ENCODE measurements around the gene RBPJ. TPM values are rescaled to one million over a fixed set of nuclear protein-coding genes. Genes with fewer than 3 reads are reported as not detected.
"Not testable (repeated sequence)": the region's sequence is repeated elsewhere in the genome, so short reads cannot be mapped to it uniquely, and the experiment has no call there.

RBPJ gene
- total RNA-seq, 1 donor: 156 TPM

DNA sequence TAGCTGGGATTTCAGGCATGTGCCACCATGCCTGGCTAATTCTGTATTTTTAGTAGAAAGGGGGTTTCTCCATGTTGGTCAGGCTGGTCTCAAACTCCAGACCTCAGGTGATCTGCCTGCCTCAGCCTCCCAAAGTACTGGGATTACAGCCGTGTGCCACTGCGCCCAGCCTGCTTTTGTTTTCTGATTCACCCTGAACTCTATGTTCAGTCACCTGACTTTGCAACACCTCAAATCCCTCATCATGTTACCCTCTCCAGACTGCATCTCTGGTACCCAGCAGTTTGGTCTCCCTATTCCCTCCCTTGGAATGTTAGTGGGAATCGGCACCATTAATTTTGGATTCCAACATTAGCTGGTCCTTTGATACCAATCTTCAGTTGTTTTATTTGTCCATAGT is 81.2 kb downstream of the RBPJ start:
- not testable (repeated sequence) for H3K27me3 ChIP-seq (ENCODE audit: insufficient read depth, low read length); H3K4me1 ChIP-seq (ENCODE audit: insufficient read depth, low read length); H3K4me3 ChIP-seq (ENCODE audit: low read length)
- H3K9me3 ChIP-seq (ENCODE audit: low read depth, low read length): peaks cover 22% of the 10 kb centered on the region

DNA sequence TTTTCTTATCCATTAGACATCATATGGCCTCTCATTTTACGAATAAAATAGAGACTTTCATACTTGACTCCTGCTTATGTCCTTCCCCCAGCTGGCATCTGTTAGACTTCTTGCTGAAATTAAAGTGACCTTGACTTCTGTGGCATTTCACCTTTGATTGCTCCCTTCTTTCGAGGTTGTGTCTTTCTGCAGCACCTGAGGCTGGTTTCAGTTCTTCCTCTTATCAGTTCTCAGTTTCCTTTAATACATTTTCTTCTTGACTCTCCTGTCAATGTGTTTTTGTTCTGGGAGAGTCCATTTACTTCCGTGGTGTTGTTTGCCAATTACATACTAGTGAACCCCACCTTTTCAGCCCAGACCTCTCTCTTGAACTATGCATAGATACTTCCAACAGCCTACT is 81.6 kb downstream of the RBPJ start:
- Histone ChIP-seq H3K4me1 (ENCODE audit: insufficient read depth, low read length) (peaks cover 1% of the 10 kb centered on the region), H3K9me3 (ENCODE audit: low read depth, low read length) (peaks cover 23% of the 10 kb centered on the region), H3K27me3 (ENCODE audit: insufficient read depth, low read length) (no peaks in the 10 kb centered on the region), H3K4me3 (ENCODE audit: low read length) (no peak overlapping the region)

DNA sequence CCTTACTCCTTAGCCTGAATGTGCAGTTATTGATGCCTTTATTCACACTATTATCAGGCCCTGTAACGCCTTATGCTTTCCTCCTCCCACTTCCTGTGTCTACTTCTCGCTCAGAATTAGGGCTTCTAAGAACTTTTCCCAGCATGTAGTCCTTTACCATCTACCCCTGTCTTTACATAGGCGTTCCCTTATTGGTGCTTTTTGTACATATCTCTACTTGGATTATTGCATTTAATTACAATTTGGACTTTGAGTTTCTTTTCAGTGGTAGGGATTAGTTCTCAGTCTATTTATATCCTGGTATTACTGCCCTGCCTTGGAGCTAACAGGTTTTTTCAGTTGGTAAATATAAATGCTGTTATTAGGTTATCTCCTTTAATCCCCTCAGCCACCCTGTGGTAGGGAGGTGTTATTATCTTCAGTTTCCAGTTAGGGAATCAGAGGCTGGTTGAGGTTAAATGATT is 84.0 kb downstream of the RBPJ start:
- Histone ChIP-seq H3K4me3 (ENCODE audit: low read length) (no peak overlapping the region), H3K9me3 (ENCODE audit: low read depth, low read length) (peaks cover 23% of the 10 kb centered on the region), H3K4me1 (ENCODE audit: insufficient read depth, low read length) (peaks cover 7% of the 10 kb centered on the region), H3K27me3 (ENCODE audit: insufficient read depth, low read length) (no peaks in the 10 kb centered on the region)

DNA sequence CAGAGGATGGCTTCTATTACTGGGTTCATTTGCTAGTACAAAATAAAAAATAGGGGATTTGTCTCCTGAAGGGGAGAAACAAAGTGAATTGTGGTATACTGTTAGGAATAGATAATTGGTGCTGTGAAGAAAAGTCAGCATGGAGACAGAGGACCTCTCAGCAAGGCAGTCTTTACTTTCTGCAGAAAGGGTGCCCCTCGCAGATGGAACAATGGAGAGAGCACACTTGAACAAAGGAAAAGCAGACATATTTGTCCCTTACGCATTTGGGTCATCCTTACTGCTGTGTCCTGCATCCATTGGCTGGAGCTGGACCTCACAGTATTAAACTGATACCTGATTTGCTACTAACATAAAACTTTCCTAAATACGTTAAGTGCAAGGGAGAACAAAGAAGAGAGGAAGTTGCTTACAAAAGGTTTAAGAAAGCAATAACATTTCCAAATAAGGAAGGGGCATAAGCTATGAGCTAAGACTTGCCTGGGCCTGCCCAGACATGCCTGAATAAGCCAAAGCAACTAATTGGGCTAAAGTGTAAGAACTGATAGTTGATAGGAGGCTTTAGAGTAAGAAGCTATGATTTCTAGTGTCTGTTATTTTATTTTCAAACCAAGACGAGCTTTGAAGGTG is 85.6 kb downstream of the RBPJ start:
- no peaks in the 10 kb centered on the region for H3K27me3 ChIP-seq (ENCODE audit: insufficient read depth, low read length)
- no peak overlapping the region for H3K4me3 ChIP-seq (ENCODE audit: low read length)
- peaks cover 7% of the 10 kb centered on the region for H3K4me1 ChIP-seq (ENCODE audit: insufficient read depth, low read length)
- H3K9me3 ChIP-seq (ENCODE audit: low read depth, low read length): peaks cover 23% of the 10 kb centered on the region

DNA sequence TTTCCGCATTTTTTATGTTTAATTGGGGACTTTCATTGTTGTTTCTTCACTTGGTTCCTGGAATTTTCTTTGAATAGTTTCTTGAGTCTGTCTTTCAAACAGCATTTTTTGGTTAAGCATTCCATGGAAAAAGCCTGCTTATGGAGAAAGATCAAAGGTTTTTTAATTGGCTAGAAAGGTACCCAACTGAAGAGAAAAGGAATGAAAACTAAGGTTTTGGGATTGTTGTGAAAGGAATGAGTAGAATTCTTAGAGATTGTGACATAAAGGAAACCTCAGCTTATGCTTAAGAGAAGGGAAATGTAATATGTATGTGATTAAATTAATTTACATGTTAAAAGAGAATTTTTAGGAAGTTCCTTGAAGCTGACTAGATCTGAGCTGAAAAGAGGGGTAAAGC is 86.7 kb downstream of the RBPJ start:
- H3K4me3 ChIP-seq (ENCODE audit: low read length): no peak overlapping the region
- peaks cover 7% of the 10 kb centered on the region for H3K4me1 ChIP-seq (ENCODE audit: insufficient read depth, low read length)
- no peaks in the 10 kb centered on the region for H3K27me3 ChIP-seq (ENCODE audit: insufficient read depth, low read length)
- H3K9me3 ChIP-seq (ENCODE audit: low read depth, low read length): peaks cover 23% of the 10 kb centered on the region

GRCh38 chr4:26410385-26411293 is 89.8 kb downstream of the RBPJ start:
- peaks cover 7% of the 10 kb centered on the region for H3K4me1 ChIP-seq (ENCODE audit: insufficient read depth, low read length)
- H3K9me3 ChIP-seq (ENCODE audit: low read depth, low read length): peaks cover 14% of the 10 kb centered on the region
- H3K27me3 ChIP-seq (ENCODE audit: insufficient read depth, low read length): no peaks in the 10 kb centered on the region
- H3K4me3 ChIP-seq (ENCODE audit: low read length): no peak overlapping the region

DNA sequence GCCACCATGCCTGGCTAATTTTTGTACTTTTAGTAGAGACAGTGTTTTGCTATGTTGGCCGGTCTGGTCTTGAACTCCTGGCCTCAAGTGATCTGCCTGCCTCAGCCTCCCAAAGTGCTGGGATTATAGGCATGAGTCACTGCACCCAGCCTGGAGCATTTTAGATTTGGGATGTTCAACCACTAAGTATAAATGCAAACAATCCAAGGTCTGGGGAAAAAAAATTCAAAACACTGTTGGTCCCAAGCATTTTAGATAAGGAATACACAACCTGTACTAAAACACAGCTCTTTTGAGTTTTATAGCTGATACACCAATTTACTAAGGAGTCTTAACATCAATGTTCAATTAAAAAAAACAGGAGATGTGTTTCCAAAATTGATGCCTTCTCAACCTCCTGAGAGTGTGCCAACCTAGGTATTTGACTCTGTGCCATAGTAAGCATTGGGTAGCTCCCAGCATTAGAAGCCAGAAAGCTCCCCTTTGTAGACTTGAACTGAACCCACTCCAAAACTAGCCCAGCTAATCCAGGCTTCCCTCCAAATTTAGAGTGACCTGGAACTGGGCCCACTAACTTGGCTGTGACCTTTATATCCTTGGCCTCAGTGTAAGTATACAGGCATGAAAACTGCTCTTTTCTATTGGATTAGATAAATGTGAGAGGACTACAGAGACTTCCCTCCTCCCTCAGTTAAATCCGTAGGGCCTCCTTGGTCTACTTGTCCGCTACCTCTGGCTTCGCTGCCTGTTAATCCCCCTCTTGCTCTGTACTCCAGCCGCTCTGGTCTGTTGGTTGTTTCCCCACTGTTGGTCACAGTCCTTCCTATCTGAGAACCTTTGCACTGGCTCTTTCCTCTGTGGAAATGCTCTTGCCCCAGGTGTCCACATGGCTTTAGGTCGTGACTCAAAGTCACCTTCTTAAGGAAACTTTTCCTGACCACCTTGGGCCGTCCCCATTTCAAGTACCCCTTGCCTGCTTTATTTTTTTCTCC is 91.9 kb downstream of the RBPJ start:
- Histone ChIP-seq H3K9me3 (ENCODE audit: low read depth, low read length) (no peaks in the 10 kb centered on the region), H3K4me1 (ENCODE audit: insufficient read depth, low read length) (peaks cover 4% of the 10 kb centered on the region), H3K4me3 (ENCODE audit: low read length) (no peak overlapping the region), H3K27me3 (ENCODE audit: insufficient read depth, low read length) (no peaks in the 10 kb centered on the region)

DNA sequence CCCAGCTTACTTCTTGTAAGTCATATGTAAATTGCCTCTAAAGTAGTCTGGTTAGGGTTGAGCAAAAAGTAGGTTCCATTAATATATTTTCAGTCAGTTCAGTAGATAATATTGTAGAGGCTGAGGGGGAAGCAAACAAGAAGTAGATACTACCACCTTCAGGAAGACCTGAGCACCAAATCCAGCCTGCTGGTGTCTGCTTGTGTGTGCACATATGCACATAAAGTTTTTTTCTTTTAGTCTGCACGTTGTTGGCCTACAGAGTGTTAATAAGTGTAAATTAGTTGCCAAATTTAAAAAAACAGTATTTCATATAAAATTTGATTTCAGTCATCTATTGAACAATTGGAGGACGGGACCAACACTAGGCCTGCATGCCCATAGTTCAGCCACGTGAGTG is 92.8 kb downstream of the RBPJ start:
- Histone ChIP-seq H3K4me3 (ENCODE audit: low read length) (no peak overlapping the region), H3K9me3 (ENCODE audit: low read depth, low read length) (no peaks in the 10 kb centered on the region)

GRCh38 chr4:26418107-26418506 is 97.3 kb downstream of the RBPJ start:
- H3K4me3 ChIP-seq (ENCODE audit: low read length): no peak overlapping the region
- no peaks in the 10 kb centered on the region for H3K9me3 ChIP-seq (ENCODE audit: low read depth, low read length)
- H3K27me3 ChIP-seq (ENCODE audit: insufficient read depth, low read length): no peaks in the 10 kb centered on the region
- H3K4me1 ChIP-seq (ENCODE audit: insufficient read depth, low read length): no peaks in the 10 kb centered on the region

More for the DNA sequence above, 92.8 kb downstream of the RBPJ start:
- Histone ChIP-seq H3K4me1 (ENCODE audit: insufficient read depth, low read length) (no peaks in the 10 kb centered on the region), H3K27me3 (ENCODE audit: insufficient read depth, low read length) (no peaks in the 10 kb centered on the region)

- H3K9me3 ChIP-seq (ENCODE audit: low read depth, low read length): no peaks in the 10 kb centered on the region
- H3K4me1 ChIP-seq (ENCODE audit: insufficient read depth, low read length): no peaks in the 10 kb centered on the region
- H3K4me3 ChIP-seq (ENCODE audit: low read length): no peak overlapping the region
- no peaks in the 10 kb centered on the region for H3K27me3 ChIP-seq (ENCODE audit: insufficient read depth, low read length)
Measured at GRCh38 chr4:26418850-26419249, 98.0 kb downstream of the RBPJ start.

DNA sequence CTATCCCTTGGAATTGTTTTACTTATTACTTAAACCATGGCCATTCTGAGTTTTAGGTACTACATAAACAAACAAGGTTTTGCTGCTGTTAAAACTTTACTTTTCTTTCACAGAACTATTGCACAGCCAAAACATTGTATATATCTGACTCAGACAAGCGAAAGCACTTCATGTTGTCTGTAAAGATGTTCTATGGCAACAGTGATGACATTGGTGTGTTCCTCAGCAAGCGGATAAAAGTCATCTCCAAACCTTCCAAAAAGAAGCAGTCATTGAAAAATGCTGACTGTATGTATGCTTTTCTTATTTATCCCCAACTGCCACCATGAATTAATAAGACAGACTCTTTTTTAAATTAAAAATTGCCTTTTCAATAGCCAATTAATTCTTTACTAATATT is 99.6 kb downstream of the RBPJ start:
- no peaks in the 10 kb centered on the region for H3K9me3 ChIP-seq (ENCODE audit: low read depth, low read length)
- no peaks in the 10 kb centered on the region for H3K27me3 ChIP-seq (ENCODE audit: insufficient read depth, low read length)
- H3K4me3 ChIP-seq (ENCODE audit: low read length): no peak overlapping the region
- no peaks in the 10 kb centered on the region for H3K4me1 ChIP-seq (ENCODE audit: insufficient read depth, low read length)

DNA sequence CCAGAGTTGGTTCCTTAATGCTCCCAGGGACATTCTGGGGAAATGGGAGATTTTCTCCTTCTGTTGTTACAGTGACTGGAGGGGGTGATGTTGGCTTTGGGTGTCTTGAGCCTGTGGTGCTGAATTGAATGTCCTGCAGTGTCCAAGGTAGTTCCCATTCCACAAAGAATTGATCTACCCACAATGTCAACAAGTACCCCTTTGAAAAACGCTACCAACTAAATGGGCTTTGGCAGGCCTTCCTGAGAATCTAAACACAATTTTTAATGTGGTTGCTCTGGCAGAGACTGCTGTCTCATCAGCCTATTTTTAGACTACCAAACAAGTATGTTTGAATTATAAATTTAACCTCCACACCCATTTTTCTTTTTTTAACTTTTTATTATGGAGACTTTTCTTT is 100.1 kb downstream of the RBPJ start:
- H3K27me3 ChIP-seq (ENCODE audit: insufficient read depth, low read length): no peaks in the 10 kb centered on the region
- no peak overlapping the region for H3K4me3 ChIP-seq (ENCODE audit: low read length)
- no peaks in the 10 kb centered on the region for H3K4me1 ChIP-seq (ENCODE audit: insufficient read depth, low read length)
- no peaks in the 10 kb centered on the region for H3K9me3 ChIP-seq (ENCODE audit: low read depth, low read length)

DNA sequence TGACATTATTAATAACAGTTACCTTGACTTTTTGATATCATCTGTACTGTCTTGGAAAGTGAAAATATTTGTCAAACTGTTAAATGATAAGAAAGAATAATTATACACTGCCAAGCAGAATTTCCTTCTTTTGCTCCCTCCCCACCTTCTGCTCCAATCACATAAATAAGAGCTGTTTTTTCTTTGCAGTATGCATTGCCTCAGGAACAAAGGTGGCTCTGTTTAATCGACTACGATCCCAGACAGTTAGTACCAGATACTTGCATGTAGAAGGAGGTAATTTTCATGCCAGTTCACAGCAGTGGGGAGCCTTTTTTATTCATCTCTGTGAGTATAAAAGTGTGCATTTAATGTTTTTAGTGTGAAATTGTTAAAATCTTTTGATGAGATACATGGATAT is 103.3 kb downstream of the RBPJ start:
- H3K4me3 ChIP-seq (ENCODE audit: low read length): no peak overlapping the region
- H3K27me3 ChIP-seq (ENCODE audit: insufficient read depth, low read length): no peaks in the 10 kb centered on the region
- H3K4me1 ChIP-seq (ENCODE audit: insufficient read depth, low read length): no peaks in the 10 kb centered on the region
- H3K9me3 ChIP-seq (ENCODE audit: low read depth, low read length): no peaks in the 10 kb centered on the region

DNA sequence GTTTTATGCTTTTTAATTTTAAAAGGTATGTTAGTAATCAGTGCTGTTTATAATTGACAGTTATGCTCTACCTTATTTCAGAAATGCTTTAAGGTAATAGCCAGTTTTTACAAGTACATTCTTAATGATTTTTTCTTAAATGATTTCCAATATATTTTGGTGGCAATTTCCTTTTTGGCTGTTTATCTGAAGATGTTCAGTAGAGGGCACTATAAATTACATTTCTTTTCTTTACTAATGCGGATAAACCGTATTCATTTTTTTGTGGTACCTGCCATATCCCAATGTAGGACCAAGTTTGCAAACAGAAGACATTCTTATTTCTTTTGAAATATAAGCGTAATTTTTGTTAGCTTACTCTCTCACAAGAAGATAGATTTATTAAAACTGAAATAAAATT is 104.0 kb downstream of the RBPJ start:
- no peaks in the 10 kb centered on the region for H3K4me1 ChIP-seq (ENCODE audit: insufficient read depth, low read length)
- H3K9me3 ChIP-seq (ENCODE audit: low read depth, low read length): no peaks in the 10 kb centered on the region
- no peak overlapping the region for H3K4me3 ChIP-seq (ENCODE audit: low read length)
- no peaks in the 10 kb centered on the region for H3K27me3 ChIP-seq (ENCODE audit: insufficient read depth, low read length)

DNA sequence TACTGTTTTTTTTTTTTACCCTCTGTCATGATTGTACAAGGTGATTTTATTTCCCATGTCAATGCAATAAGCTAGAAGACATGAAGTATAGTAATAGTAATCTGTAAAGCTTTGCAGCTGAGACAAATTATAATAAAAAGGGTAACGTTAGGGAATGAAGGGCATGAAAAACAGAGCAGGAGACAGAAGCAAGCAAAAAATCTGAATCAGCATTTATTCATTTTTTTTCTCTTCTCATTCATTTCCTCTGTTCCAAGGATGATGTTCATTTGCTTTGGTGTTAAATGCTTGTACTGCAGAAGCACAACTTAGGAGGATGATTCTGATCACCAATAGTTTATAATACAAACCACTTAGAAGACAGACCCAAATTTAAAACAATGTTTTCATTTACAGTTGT is 105.1 kb downstream of the RBPJ start:
- Histone ChIP-seq H3K27me3 (ENCODE audit: insufficient read depth, low read length) (no peaks in the 10 kb centered on the region), H3K4me1 (ENCODE audit: insufficient read depth, low read length) (no peaks in the 10 kb centered on the region), H3K9me3 (ENCODE audit: low read depth, low read length) (no peaks in the 10 kb centered on the region), H3K4me3 (ENCODE audit: low read length) (no peak overlapping the region)

Measured in mononuclear cell (primary cell).